VCaP (cell line): ENCODE measurements around the gene ZNF280B.
"Not testable (repeated sequence)": the region's sequence is repeated elsewhere in the genome, so short reads cannot be mapped to it uniquely, and the experiment has no call there.

ENCODE experiments used
- H3K27ac ChIP-seq: fragments of 450-650 bp; 2 replicates; pipeline ENCODE4 v1.5.1; 2017
- TF ChIP-seq, protein P1 (sequence below): fragments of 450-650 bp; conservative IDR thresholded peaks from 2 replicates; pipeline ENCODE4 v1.5.1; 2017; ENCODE audit warnings: mild to moderate bottlenecking, moderate library complexity

ZNF280B gene

GRCh38 chr22:22533863-22534262, 25.3 kb upstream of the ZNF280B start:
- no peak overlapping the region for H3K27ac ChIP-seq
- TF ChIP-seq, protein P1, sequence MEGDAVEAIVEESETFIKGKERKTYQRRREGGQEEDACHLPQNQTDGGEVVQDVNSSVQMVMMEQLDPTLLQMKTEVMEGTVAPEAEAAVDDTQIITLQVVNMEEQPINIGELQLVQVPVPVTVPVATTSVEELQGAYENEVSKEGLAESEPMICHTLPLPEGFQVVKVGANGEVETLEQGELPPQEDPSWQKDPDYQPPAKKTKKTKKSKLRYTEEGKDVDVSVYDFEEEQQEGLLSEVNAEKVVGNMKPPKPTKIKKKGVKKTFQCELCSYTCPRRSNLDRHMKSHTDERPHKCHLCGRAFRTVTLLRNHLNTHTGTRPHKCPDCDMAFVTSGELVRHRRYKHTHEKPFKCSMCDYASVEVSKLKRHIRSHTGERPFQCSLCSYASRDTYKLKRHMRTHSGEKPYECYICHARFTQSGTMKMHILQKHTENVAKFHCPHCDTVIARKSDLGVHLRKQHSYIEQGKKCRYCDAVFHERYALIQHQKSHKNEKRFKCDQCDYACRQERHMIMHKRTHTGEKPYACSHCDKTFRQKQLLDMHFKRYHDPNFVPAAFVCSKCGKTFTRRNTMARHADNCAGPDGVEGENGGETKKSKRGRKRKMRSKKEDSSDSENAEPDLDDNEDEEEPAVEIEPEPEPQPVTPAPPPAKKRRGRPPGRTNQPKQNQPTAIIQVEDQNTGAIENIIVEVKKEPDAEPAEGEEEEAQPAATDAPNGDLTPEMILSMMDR: no peak

DNA sequence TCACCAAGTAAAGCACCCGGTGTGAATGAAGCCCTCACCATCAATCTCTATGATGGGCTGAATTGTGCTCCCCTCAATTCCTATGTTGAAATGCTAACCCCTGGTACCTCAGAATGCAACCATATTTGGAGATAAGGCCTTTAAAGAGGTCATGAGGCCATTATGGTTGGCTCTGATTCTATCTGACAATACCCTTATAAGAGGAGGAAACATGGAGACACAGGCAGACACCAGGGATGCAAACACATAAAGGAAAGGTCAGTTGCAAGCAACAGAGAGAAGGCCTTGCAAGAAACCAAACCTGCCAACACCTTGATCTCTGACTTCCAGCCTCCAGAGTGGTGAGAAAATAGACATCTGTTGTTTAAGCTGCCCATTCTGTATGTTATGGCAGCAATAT, 24.9 kb upstream of the ZNF280B start:
- TF ChIP-seq, protein P1: no peak
- H3K27ac ChIP-seq: no peak overlapping the region

GRCh38 chr22:22532547-22533071, 24.1 kb upstream of the ZNF280B start:
- not testable (repeated sequence) for H3K27ac ChIP-seq

GRCh38 chr22:22531770-22532546, 23.4 kb upstream of the ZNF280B start:
- no peak overlapping the region for H3K27ac ChIP-seq
- TF ChIP-seq, protein P1: no peak

GRCh38 chr22:22528780-22529179, 20.2 kb upstream of the ZNF280B start:
- no peak overlapping the region for H3K27ac ChIP-seq
- TF ChIP-seq, protein P1: no peak

DNA sequence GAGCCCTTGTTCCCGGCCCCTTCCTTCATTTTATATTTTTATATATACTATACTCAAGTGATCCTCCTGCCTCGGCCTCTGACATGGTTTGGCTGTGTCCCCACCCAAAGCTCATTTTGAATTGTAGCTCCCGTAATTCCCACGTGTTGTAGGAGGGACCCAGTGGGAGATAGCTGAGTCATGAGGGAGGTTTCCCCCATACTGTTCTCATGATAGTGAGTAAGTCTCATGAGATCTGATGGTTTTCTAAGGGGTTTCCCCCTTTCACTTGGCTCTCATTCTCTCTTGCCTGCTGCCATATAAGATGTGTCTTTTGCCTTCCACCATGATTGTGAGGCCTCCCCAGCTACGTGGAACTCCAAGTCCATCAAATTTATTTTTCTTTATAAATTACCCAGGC, 18.8 kb upstream of the ZNF280B start:
- TF ChIP-seq, protein P1: no peak
- no peak overlapping the region for H3K27ac ChIP-seq

DNA sequence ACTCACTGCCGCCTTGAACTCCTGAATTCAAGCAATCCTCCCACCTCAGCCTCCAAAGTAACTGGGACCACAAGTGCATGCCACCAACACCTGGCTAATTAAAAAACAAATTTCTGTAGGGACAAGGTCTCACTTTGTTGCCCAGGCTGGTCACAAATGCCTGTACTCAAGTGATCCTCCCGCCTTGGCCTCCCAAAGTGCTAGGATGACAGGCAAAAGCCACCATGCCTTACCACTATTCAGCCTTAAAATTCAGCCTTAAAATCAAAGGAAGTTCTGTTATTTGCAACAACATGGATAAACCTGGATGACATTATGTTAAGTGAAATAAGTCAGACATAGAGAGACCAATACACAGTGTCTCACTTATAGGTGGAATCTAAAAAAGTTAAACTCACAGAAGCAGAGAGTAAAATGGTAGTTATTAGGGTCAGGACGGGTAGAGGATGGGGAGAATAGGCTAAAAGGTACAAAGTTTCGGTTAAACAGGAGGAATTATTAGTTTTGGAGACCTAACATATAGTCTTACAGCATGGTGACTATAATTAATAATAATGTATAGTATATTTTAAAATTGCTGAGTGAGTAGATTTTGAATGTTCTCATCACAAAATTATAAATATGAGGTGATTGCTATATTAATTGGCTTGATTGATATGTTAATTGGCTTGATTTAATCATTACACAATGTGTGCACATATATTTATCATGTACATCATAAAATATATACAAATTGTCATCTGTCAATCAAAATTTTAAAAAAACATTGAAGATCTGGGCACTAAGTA, 17.8 kb upstream of the ZNF280B start:
- no peak overlapping the region for H3K27ac ChIP-seq
- TF ChIP-seq, protein P1: no peak

- TF ChIP-seq, protein P1: no peak
- no peak overlapping the region for H3K27ac ChIP-seq
These were observed 15.0 kb upstream of the ZNF280B start for GRCh38 chr22:22523494-22523893.
